ENCODE results near the gene CDH4.

The CDH4 gene

GRCh38 chr20:61728786-61729770, 477.0 kb downstream of the CDH4 start:
- no peaks in the 10 kb centered on the region for H3K79me2 ChIP-seq (ENCODE audit: insufficient read depth, low read length)
- H2AFZ ChIP-seq (ENCODE audit: low read depth, low read length), result no peak overlapping the region
- H3K4me1 ChIP-seq (ENCODE audit: insufficient read depth, low read length), result no peaks in the 10 kb centered on the region
- no peak for ATAC-seq (ENCODE audit: insufficient read depth, low read depth)
- peaks cover 3% of the 10 kb centered on the region for H3K9me3 ChIP-seq (ENCODE audit: insufficient read depth, low read length, severe bottlenecking)
- no peak overlapping the region for H3K27ac ChIP-seq (ENCODE audit: low read length)
- DNase-seq, result no peak
- no peaks in the 10 kb centered on the region for H4K20me1 ChIP-seq (ENCODE audit: insufficient read depth, low read length)
- H3K4me3 ChIP-seq (ENCODE audit: low read depth in 1 of 2, low read length in 2 of 2), result no peak overlapping the region
- TF ChIP-seq CTCF (IDR thresholded peaks at IDR 0.05; ENCODE audit: borderline replicate concordance, extremely low read depth, low read length, poor library complexity, severe bottlenecking) (no peak), EZH2 (IDR thresholded peaks at IDR 0.05; ENCODE audit: borderline replicate concordance, low read depth, low read length, severe bottlenecking) (no peak)
- H3K4me2 ChIP-seq (ENCODE audit: insufficient read depth, low read length), result no peak overlapping the region
- peaks cover 8% of the 10 kb centered on the region for H3K27me3 ChIP-seq (ENCODE audit: insufficient read depth, low read length, poor library complexity)
- H3K36me3 ChIP-seq (ENCODE audit: insufficient read depth, low read length), result no peaks in the 10 kb centered on the region
- H3K9ac ChIP-seq (ENCODE audit: low read depth, low read length), result no peak overlapping the region

- peaks cover 6% of the 10 kb centered on the region for H4K20me1 ChIP-seq (ENCODE audit: insufficient read depth, low read length)
- DNase-seq (no peak), ATAC-seq (ENCODE audit: insufficient read depth, low read depth) (no peak)
- peaks cover 10% of the 10 kb centered on the region for H3K27me3 ChIP-seq (ENCODE audit: insufficient read depth, low read length, poor library complexity)
- H3K9ac ChIP-seq (ENCODE audit: low read depth, low read length), result no peak overlapping the region
- H3K36me3 ChIP-seq (ENCODE audit: insufficient read depth, low read length), result no peaks in the 10 kb centered on the region
- H2AFZ ChIP-seq (ENCODE audit: low read depth, low read length), result no peak overlapping the region
- no peak overlapping the region for H3K27ac ChIP-seq (ENCODE audit: low read length)
- H3K9me3 ChIP-seq (ENCODE audit: insufficient read depth, low read length, severe bottlenecking), result peaks cover 3% of the 10 kb centered on the region
- TF ChIP-seq CTCF (IDR thresholded peaks at IDR 0.05; ENCODE audit: borderline replicate concordance, extremely low read depth, low read length, poor library complexity, severe bottlenecking), result no peak
- no peak for TF ChIP-seq EZH2 (IDR thresholded peaks at IDR 0.05; ENCODE audit: borderline replicate concordance, low read depth, low read length, severe bottlenecking)
- no peak overlapping the region for H3K4me2 ChIP-seq (ENCODE audit: insufficient read depth, low read length)
- no peak overlapping the region for H3K4me3 ChIP-seq (ENCODE audit: low read depth in 1 of 2, low read length in 2 of 2)
- no peaks in the 10 kb centered on the region for H3K4me1 ChIP-seq (ENCODE audit: insufficient read depth, low read length)
- H3K79me2 ChIP-seq (ENCODE audit: insufficient read depth, low read length), result no peaks in the 10 kb centered on the region
Observed at GRCh38 chr20:61730631-61731362, 478.7 kb downstream of the CDH4 start.

- no peak for DNase-seq
- no peaks in the 10 kb centered on the region for H3K4me1 ChIP-seq (ENCODE audit: insufficient read depth, low read length)
- H3K4me2 ChIP-seq (ENCODE audit: insufficient read depth, low read length), result no peak overlapping the region
- peaks cover 3% of the 10 kb centered on the region for H3K9me3 ChIP-seq (ENCODE audit: insufficient read depth, low read length, severe bottlenecking)
- H3K36me3 ChIP-seq (ENCODE audit: insufficient read depth, low read length), result no peaks in the 10 kb centered on the region
- H3K9ac ChIP-seq (ENCODE audit: low read depth, low read length), result no peak overlapping the region
- H3K4me3 ChIP-seq (ENCODE audit: low read depth in 1 of 2, low read length in 2 of 2), result no peak overlapping the region
- no peak overlapping the region for H3K27ac ChIP-seq (ENCODE audit: low read length)
- H2AFZ ChIP-seq (ENCODE audit: low read depth, low read length), result no peak overlapping the region
- no peak for ATAC-seq (ENCODE audit: insufficient read depth, low read depth)
- H4K20me1 ChIP-seq (ENCODE audit: insufficient read depth, low read length), result peaks cover 6% of the 10 kb centered on the region
- TF ChIP-seq CTCF (IDR thresholded peaks at IDR 0.05; ENCODE audit: borderline replicate concordance, extremely low read depth, low read length, poor library complexity, severe bottlenecking) (no peak), EZH2 (IDR thresholded peaks at IDR 0.05; ENCODE audit: borderline replicate concordance, low read depth, low read length, severe bottlenecking) (no peak)
- no peaks in the 10 kb centered on the region for H3K79me2 ChIP-seq (ENCODE audit: insufficient read depth, low read length)
- H3K27me3 ChIP-seq (ENCODE audit: insufficient read depth, low read length, poor library complexity), result peaks cover 14% of the 10 kb centered on the region
Observed at GRCh38 chr20:61731363-61732181, 479.5 kb downstream of the CDH4 start.
